Stimulated activated CD4-positive, alpha-beta T cell treated with anti-CD3 and anti-CD28 coated beads, TNF-alpha, amount 100 ng/mL, for 1 hour (primary cell): ENCODE measurements around the gene ASB13.
"Not testable (repeated sequence)": the region's sequence is repeated elsewhere in the genome, so short reads cannot be mapped to it uniquely, and the experiment has no call there.

ENCODE experiments used
- DNase-seq, 3 donors: peaks; one replicate each; pipeline ENCODE4 v3.0.0-alpha.2; 2020; ENCODE audit warnings: low read depth in 3 of 3, low spot score in 1 of 3

The ASB13 gene

GRCh38 chr10:5625992-5626777 is 40.2 kb downstream of the ASB13 start:
- no peak for DNase-seq

- DNase-seq = no peak
Measured at GRCh38 chr10:5624701-5625100, 41.7 kb downstream of the ASB13 start.

- DNase-seq = peak; percentile 42 to 73 (median 57)
Measured at GRCh38 chr10:5623081-5623748, 43.2 kb downstream of the ASB13 start.

GRCh38 chr10:5622186-5622960 is 44.0 kb downstream of the ASB13 start:
- no peak for DNase-seq

- not testable (repeated sequence) for DNase-seq
Measured at GRCh38 chr10:5621371-5621770, 45.0 kb downstream of the ASB13 start.

GRCh38 chr10:5620966-5621365 is 45.4 kb downstream of the ASB13 start:
- no peak for DNase-seq

- no peak for DNase-seq
Measured at GRCh38 chr10:5620223-5620721, 46.1 kb downstream of the ASB13 start.

- no peak for DNase-seq
Measured at GRCh38 chr10:5619362-5620211, 46.8 kb downstream of the ASB13 start.

GRCh38 chr10:5618829-5619228 is 47.6 kb downstream of the ASB13 start:
- no peak for DNase-seq

GRCh38 chr10:5618042-5618441 is 48.4 kb downstream of the ASB13 start:
- no peak for DNase-seq

GRCh38 chr10:5617521-5617920 is 48.9 kb downstream of the ASB13 start:
- DNase-seq = no peak

- no peak for DNase-seq
Measured at GRCh38 chr10:5616836-5617235, 49.6 kb downstream of the ASB13 start.

- DNase-seq = no peak
Measured at GRCh38 chr10:5616046-5616445, 50.3 kb downstream of the ASB13 start.

GRCh38 chr10:5615316-5615715 is 51.1 kb downstream of the ASB13 start:
- no peak for DNase-seq

- no peak for DNase-seq
Measured at GRCh38 chr10:5614155-5614721, 52.2 kb downstream of the ASB13 start.

- no peak for DNase-seq
Measured at GRCh38 chr10:5613481-5614154, 52.8 kb downstream of the ASB13 start.

- no peak for DNase-seq
Measured at GRCh38 chr10:5611899-5612680, 54.3 kb downstream of the ASB13 start.

- DNase-seq = no peak
Measured at GRCh38 chr10:5609952-5610616, 56.3 kb downstream of the ASB13 start.
